Measurements from ENCODE around the gene TMED3.

Gene TMED3

GRCh38 chr15:79296583-79296982, 14.3 kb upstream of the TMED3 start:
- Histone ChIP-seq H3K27me3 (replicated peaks; ENCODE audit: control insufficient read depth, insufficient read depth, low read length, poor library complexity, severe bottlenecking) (peaks cover 6% of the 10 kb centered on the region), H3K4me3 (ENCODE audit: insufficient read depth, low read depth, low read length, poor library complexity, severe bottlenecking) (no peak overlapping the region), H3K36me3 (ENCODE audit: control insufficient read depth, insufficient read depth, low read length) (no peaks in the 10 kb centered on the region), H3K9me3 (ENCODE audit: control insufficient read depth, low read length) (no peaks in the 10 kb centered on the region), H3K27ac (ENCODE audit: insufficient read depth, low read length, poor library complexity, severe bottlenecking) (no peak overlapping the region), H3K4me1 (ENCODE audit: control insufficient read depth, insufficient read depth, low read length, poor library complexity, severe bottlenecking) (no peaks in the 10 kb centered on the region)
- no peak for DNase-seq

DNA sequence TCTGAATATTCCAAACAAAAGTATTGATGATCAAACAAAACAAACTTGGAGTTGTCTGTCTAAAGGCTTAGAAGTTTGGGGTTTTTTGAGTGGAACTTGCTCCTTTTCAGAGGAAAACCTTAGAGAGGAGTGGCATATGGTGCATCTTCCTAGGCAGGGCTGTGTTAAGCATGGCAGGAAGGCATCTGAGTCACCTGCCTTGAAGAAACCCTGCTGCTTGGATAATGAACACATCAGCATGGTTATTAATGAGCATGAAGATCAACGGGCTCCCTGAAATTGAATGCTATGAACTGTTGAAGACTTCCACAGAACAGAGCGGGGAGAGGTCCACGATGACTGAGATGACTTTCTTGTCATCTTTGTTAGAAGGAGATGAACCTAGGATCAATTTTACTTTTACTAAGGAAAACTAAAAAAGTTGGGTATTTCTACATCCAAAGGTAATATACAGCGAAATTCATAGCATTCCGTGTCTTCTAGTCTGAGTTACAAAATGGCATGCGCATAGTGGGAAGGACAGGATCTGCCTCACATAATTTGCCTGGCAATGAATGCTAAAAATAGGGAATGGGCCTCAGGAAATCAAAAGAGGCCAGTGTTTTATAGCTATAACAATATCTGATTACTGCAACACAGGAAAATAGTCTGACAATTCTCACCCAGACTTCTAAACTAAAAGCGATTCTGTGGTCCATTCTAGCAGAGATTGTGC, 11.6 kb upstream of the TMED3 start:
- no peak for DNase-seq
- H3K4me1 ChIP-seq (ENCODE audit: control insufficient read depth, insufficient read depth, low read length, poor library complexity, severe bottlenecking): no peaks in the 10 kb centered on the region
- H3K4me3 ChIP-seq (ENCODE audit: insufficient read depth, low read depth, low read length, poor library complexity, severe bottlenecking): no peak overlapping the region
- H3K27ac ChIP-seq (ENCODE audit: insufficient read depth, low read length, poor library complexity, severe bottlenecking): no peak overlapping the region
- H3K27me3 ChIP-seq (replicated peaks; ENCODE audit: control insufficient read depth, insufficient read depth, low read length, poor library complexity, severe bottlenecking): peaks cover 6% of the 10 kb centered on the region
- no peaks in the 10 kb centered on the region for H3K36me3 ChIP-seq (ENCODE audit: control insufficient read depth, insufficient read depth, low read length)
- H3K9me3 ChIP-seq (ENCODE audit: control insufficient read depth, low read length): no peaks in the 10 kb centered on the region

GRCh38 chr15:79299841-79300235, 11.1 kb upstream of the TMED3 start:
- no peaks in the 10 kb centered on the region for H3K9me3 ChIP-seq (ENCODE audit: control insufficient read depth, low read length)
- H3K27me3 ChIP-seq (replicated peaks; ENCODE audit: control insufficient read depth, insufficient read depth, low read length, poor library complexity, severe bottlenecking): peaks cover 6% of the 10 kb centered on the region
- H3K4me3 ChIP-seq (ENCODE audit: insufficient read depth, low read depth, low read length, poor library complexity, severe bottlenecking): no peak overlapping the region
- H3K36me3 ChIP-seq (ENCODE audit: control insufficient read depth, insufficient read depth, low read length): no peaks in the 10 kb centered on the region
- DNase-seq: no peak
- H3K4me1 ChIP-seq (ENCODE audit: control insufficient read depth, insufficient read depth, low read length, poor library complexity, severe bottlenecking): no peaks in the 10 kb centered on the region
- no peak overlapping the region for H3K27ac ChIP-seq (ENCODE audit: insufficient read depth, low read length, poor library complexity, severe bottlenecking)

DNA sequence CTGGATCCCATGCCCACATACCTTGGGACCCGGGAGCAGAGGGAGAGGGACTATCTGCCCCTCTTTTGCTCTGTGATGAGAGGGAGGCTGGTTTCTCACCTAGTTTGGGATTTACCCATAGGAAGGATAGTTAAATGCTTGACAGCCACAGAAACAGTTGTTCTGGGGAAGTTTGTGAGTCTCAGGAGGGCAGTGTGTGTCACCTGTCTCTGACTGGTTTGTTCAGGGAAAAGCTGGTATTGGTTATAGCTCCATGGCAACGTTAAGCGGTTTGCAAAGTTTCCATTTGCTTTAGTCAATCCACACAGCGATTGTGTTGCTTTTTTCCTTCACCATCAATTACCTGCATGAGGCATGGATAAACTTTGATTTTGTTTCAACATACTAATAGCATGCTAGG, 3.7 kb upstream of the TMED3 start:
- Histone ChIP-seq H3K4me3 (ENCODE audit: insufficient read depth, low read depth, low read length, poor library complexity, severe bottlenecking) (no peak overlapping the region), H3K27me3 (replicated peaks; ENCODE audit: control insufficient read depth, insufficient read depth, low read length, poor library complexity, severe bottlenecking) (no peaks in the 10 kb centered on the region), H3K27ac (ENCODE audit: insufficient read depth, low read length, poor library complexity, severe bottlenecking) (no peak overlapping the region), H3K9me3 (ENCODE audit: control insufficient read depth, low read length) (no peaks in the 10 kb centered on the region), H3K4me1 (ENCODE audit: control insufficient read depth, insufficient read depth, low read length, poor library complexity, severe bottlenecking) (peaks cover 5% of the 10 kb centered on the region), H3K36me3 (ENCODE audit: control insufficient read depth, insufficient read depth, low read length) (no peaks in the 10 kb centered on the region)
- DNase-seq: no peak

DNA sequence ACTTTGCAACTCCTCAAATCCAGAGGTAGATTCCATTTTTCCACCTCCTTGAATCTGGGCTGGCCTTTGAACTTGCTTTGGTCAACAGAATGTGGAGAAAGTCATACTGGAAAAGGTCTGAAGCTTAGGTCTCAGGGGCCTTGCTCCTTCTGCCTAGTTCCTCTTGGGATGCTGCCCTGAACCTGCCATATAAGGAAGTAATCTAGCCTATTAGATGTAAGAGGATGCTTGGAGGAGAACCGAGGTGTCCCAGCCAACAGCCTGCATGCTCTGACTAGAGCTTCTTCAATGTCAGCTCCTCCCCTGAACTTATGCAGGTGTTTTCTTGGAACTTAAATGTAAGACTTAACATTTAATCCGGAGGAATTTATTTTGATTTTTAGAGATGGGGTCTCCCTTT, 2.0 kb upstream of the TMED3 start:
- no peaks in the 10 kb centered on the region for H3K27me3 ChIP-seq (replicated peaks; ENCODE audit: control insufficient read depth, insufficient read depth, low read length, poor library complexity, severe bottlenecking)
- peaks cover 11% of the 10 kb centered on the region for H3K4me1 ChIP-seq (ENCODE audit: control insufficient read depth, insufficient read depth, low read length, poor library complexity, severe bottlenecking)
- H3K27ac ChIP-seq (ENCODE audit: insufficient read depth, low read length, poor library complexity, severe bottlenecking): no peak overlapping the region
- no peak for DNase-seq
- no peak overlapping the region for H3K4me3 ChIP-seq (ENCODE audit: insufficient read depth, low read depth, low read length, poor library complexity, severe bottlenecking)
- H3K9me3 ChIP-seq (ENCODE audit: control insufficient read depth, low read length): no peaks in the 10 kb centered on the region
- H3K36me3 ChIP-seq (ENCODE audit: control insufficient read depth, insufficient read depth, low read length): no peaks in the 10 kb centered on the region

DNA sequence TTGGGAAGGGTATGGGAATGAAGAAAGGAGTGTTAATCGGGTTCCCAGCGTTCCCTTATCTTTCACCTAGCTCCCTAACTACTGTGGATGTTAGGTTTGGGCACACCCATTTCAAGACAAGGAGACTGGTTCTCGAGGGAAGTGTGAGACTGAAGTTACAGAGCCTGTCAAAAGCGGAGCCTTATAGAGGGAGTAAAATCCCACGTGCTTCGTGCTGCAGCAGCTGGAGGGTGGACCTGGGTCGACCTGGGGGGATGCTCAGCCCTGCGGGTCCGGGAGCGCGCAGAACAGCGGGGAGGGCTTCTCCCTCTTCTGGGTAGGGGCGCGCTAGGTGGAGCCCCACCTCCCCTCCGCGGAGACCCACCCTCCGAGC, 314 bp upstream of the TMED3 start:
- H3K4me1 ChIP-seq (ENCODE audit: control insufficient read depth, insufficient read depth, low read length, poor library complexity, severe bottlenecking): peaks cover 11% of the 10 kb centered on the region
- peak overlapping the region; percentile 50 for H3K4me3 ChIP-seq (ENCODE audit: insufficient read depth, low read depth, low read length, poor library complexity, severe bottlenecking)
- no peak overlapping the region for H3K27ac ChIP-seq (ENCODE audit: insufficient read depth, low read length, poor library complexity, severe bottlenecking)
- no peaks in the 10 kb centered on the region for H3K27me3 ChIP-seq (replicated peaks; ENCODE audit: control insufficient read depth, insufficient read depth, low read length, poor library complexity, severe bottlenecking)
- no peak for DNase-seq
- H3K36me3 ChIP-seq (ENCODE audit: control insufficient read depth, insufficient read depth, low read length): peaks cover 16% of the 10 kb centered on the region
- H3K9me3 ChIP-seq (ENCODE audit: control insufficient read depth, low read length): no peaks in the 10 kb centered on the region

DNA sequence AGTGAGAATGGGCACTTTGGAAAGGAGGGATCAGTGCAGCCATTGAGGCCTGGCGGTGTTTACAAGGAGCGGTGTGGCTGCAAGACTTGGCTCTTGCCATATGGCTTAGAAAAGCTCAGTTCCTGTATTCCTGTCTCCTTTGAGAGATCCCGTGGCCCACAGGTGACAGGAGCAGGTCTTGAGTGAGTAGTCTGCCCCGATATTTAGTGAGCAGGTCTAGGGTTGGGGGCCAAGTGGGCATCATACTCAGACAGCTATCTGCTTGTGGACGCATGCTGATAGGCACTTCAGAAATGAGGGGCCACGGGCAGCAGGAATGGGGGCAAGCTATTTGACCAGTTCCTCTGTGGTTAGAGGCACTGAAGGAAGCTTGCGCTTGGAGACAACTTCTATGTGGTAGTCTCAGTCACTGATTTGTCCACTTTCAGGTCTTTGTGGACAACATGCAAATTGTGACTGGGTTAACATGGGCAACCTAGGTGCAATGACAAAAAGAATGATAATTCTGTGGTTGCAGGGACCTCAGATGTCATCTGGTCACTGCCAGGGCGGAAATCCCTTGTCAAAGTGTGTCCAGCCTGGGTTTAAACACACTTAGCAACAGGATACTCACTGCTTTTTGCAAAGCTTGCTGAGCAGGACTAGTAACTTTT, 1.1 kb downstream of the TMED3 start:
- H3K4me1 ChIP-seq (ENCODE audit: control insufficient read depth, insufficient read depth, low read length, poor library complexity, severe bottlenecking): peaks cover 11% of the 10 kb centered on the region
- H3K9me3 ChIP-seq (ENCODE audit: control insufficient read depth, low read length): no peaks in the 10 kb centered on the region
- H3K4me3 ChIP-seq (ENCODE audit: insufficient read depth, low read depth, low read length, poor library complexity, severe bottlenecking): peak overlapping the region; percentile 96
- H3K36me3 ChIP-seq (ENCODE audit: control insufficient read depth, insufficient read depth, low read length): peaks cover 23% of the 10 kb centered on the region
- no peak for DNase-seq
- H3K27ac ChIP-seq (ENCODE audit: insufficient read depth, low read length, poor library complexity, severe bottlenecking): no peak overlapping the region
- no peaks in the 10 kb centered on the region for H3K27me3 ChIP-seq (replicated peaks; ENCODE audit: control insufficient read depth, insufficient read depth, low read length, poor library complexity, severe bottlenecking)

- Histone ChIP-seq H3K9me3 (ENCODE audit: control insufficient read depth, low read length) (no peaks in the 10 kb centered on the region), H3K4me3 (ENCODE audit: insufficient read depth, low read depth, low read length, poor library complexity, severe bottlenecking) (no peak overlapping the region), H3K27ac (ENCODE audit: insufficient read depth, low read length, poor library complexity, severe bottlenecking) (no peak overlapping the region), H3K4me1 (ENCODE audit: control insufficient read depth, insufficient read depth, low read length, poor library complexity, severe bottlenecking) (peaks cover 11% of the 10 kb centered on the region), H3K36me3 (ENCODE audit: control insufficient read depth, insufficient read depth, low read length) (peaks cover 42% of the 10 kb centered on the region), H3K27me3 (replicated peaks; ENCODE audit: control insufficient read depth, insufficient read depth, low read length, poor library complexity, severe bottlenecking) (no peaks in the 10 kb centered on the region)
- no peak for DNase-seq
These were observed 3.3 kb downstream of the TMED3 start for GRCh38 chr15:79314186-79314585.

GRCh38 chr15:79314811-79315210, 3.9 kb downstream of the TMED3 start:
- Histone ChIP-seq H3K27me3 (replicated peaks; ENCODE audit: control insufficient read depth, insufficient read depth, low read length, poor library complexity, severe bottlenecking) (no peaks in the 10 kb centered on the region), H3K36me3 (ENCODE audit: control insufficient read depth, insufficient read depth, low read length) (peaks cover 42% of the 10 kb centered on the region), H3K27ac (ENCODE audit: insufficient read depth, low read length, poor library complexity, severe bottlenecking) (no peak overlapping the region), H3K9me3 (ENCODE audit: control insufficient read depth, low read length) (no peaks in the 10 kb centered on the region), H3K4me1 (ENCODE audit: control insufficient read depth, insufficient read depth, low read length, poor library complexity, severe bottlenecking) (peaks cover 11% of the 10 kb centered on the region), H3K4me3 (ENCODE audit: insufficient read depth, low read depth, low read length, poor library complexity, severe bottlenecking) (no peak overlapping the region)
- no peak for DNase-seq

GRCh38 chr15:79315623-79316328, 4.9 kb downstream of the TMED3 start:
- Histone ChIP-seq H3K27ac (ENCODE audit: insufficient read depth, low read length, poor library complexity, severe bottlenecking) (no peak overlapping the region), H3K27me3 (replicated peaks; ENCODE audit: control insufficient read depth, insufficient read depth, low read length, poor library complexity, severe bottlenecking) (no peaks in the 10 kb centered on the region), H3K9me3 (ENCODE audit: control insufficient read depth, low read length) (no peaks in the 10 kb centered on the region), H3K4me3 (ENCODE audit: insufficient read depth, low read depth, low read length, poor library complexity, severe bottlenecking) (no peak overlapping the region), H3K36me3 (ENCODE audit: control insufficient read depth, insufficient read depth, low read length) (peaks cover 44% of the 10 kb centered on the region), H3K4me1 (ENCODE audit: control insufficient read depth, insufficient read depth, low read length, poor library complexity, severe bottlenecking) (peaks cover 11% of the 10 kb centered on the region)
- DNase-seq: no peak
